IMR-90 (cell line): ENCODE results near the gene TLCD4. TPM values are rescaled to one million over a fixed set of nuclear protein-coding genes. Genes with fewer than 3 reads are reported as not detected.

Source experiments
- ATAC-seq: fragments of 200-7000 bp; cut with Tn5 transposase; 2 replicates; pipeline ENCODE4 v1.9.1; 2020; ENCODE audit warnings: low read depth, mild to moderate bottlenecking, moderate library complexity
- BruUV-seq: library from RNA; stranded (reverse); fragments of 400-500 nt; replicated peaks from 2 replicates; lab custom pipeline; 2021; lab: Mats Ljungman, UMichigan
- CTCF ChIA-PET: fragments of 300-600 bp; formaldehyde crosslinking; extraction: SDS; loops from one replicate; lab custom pipeline; 2021; ENCODE audit warnings: antibody characterized with exemption; lab: Yijun Ruan, JAX
- POLR2A ChIA-PET: fragments of 300-600 bp; sonication (Branson Sonifier 250); formaldehyde crosslinking; loops from one replicate; lab custom pipeline; 2022; ENCODE audit warnings: antibody characterized with exemption; ENCODE audit not compliant: unreplicated experiment; lab: Charles Lee
- DNase-seq: peaks from one replicate; pipeline ENCODE4 v3.0.0; 2013
- H2AFZ ChIP-seq: replicated peaks from 2 replicates; pipeline ENCODE3; 2013; ENCODE audit warnings: low read length, mild to moderate bottlenecking; ENCODE audit not compliant: poor library complexity
- H2AK5ac ChIP-seq: 2 replicates; pipeline ENCODE4 v1.6.1; 2013; ENCODE audit warnings: low read depth, low read length, inconsistent platforms
- H2AK9ac ChIP-seq: replicated peaks from 2 replicates; pipeline ENCODE3; 2013; ENCODE audit warnings: mild to moderate bottlenecking, low read depth, low read length, moderate library complexity; ENCODE audit not compliant: poor library complexity
- H2BK120ac ChIP-seq: 2 replicates; pipeline ENCODE4 v1.6.1; 2013; ENCODE audit warnings: low read depth, low read length, inconsistent platforms
- H2BK15ac ChIP-seq: 3 replicates; pipeline ENCODE4 v1.6.1; 2013; ENCODE audit warnings: low read depth, low read length, inconsistent platforms
- H2BK20ac ChIP-seq: 2 replicates; pipeline ENCODE4 v1.6.1; 2013; ENCODE audit warnings: low read depth, mild to moderate bottlenecking, inconsistent platforms, low read length, moderate library complexity
- H2BK5ac ChIP-seq: 2 replicates; pipeline ENCODE4 v1.6.1; 2013; ENCODE audit warnings: mild to moderate bottlenecking, low read depth, low read length, inconsistent platforms; ENCODE audit not compliant: poor library complexity, severe bottlenecking
- H3K14ac ChIP-seq: replicated peaks from 2 replicates; pipeline ENCODE4 v1.6.1; 2013; ENCODE audit warnings: low read depth, low read length, inconsistent platforms
- H3K18ac ChIP-seq: 2 replicates; pipeline ENCODE4 v1.6.1; 2013; ENCODE audit warnings: low read depth, low read length, control low read depth
- H3K23ac ChIP-seq: 2 replicates; pipeline ENCODE4 v1.6.1; 2013; ENCODE audit warnings: low read depth, low read length, inconsistent platforms
- H3K27ac ChIP-seq: 2 replicates; pipeline ENCODE4 v1.5.1; 2013; ENCODE audit warnings: mild to moderate bottlenecking, control low read depth, low read length; ENCODE audit not compliant: insufficient read depth
- H3K27me3 ChIP-seq: 2 replicates; pipeline ENCODE4 v1.6.1; 2013; ENCODE audit warnings: low read length; ENCODE audit not compliant: control insufficient read depth, insufficient read depth
- H3K36me3 ChIP-seq: 2 replicates; pipeline ENCODE4 v1.6.1; 2013; ENCODE audit warnings: low read length, mixed read lengths; ENCODE audit not compliant: control insufficient read depth, insufficient read depth
- H3K4ac ChIP-seq: 2 replicates; pipeline ENCODE4 v1.6.1; 2013; ENCODE audit warnings: low read depth, low read length, inconsistent platforms
- H3K4me1 ChIP-seq: 2 replicates; pipeline ENCODE4 v1.6.1; 2013; ENCODE audit warnings: low read length, mixed read lengths; ENCODE audit not compliant: control insufficient read depth, insufficient read depth
- H3K4me2 ChIP-seq: 2 replicates; pipeline ENCODE4 v1.6.1; 2013; ENCODE audit warnings: low read depth, mild to moderate bottlenecking, control low read depth, low read length, moderate library complexity
- H3K4me3 ChIP-seq: 2 replicates; pipeline ENCODE4 v1.5.1; 2013; ENCODE audit warnings: low read depth, mild to moderate bottlenecking, control low read depth, low read length, moderate library complexity; ENCODE audit not compliant: insufficient read depth
- H3K56ac ChIP-seq: 2 replicates; pipeline ENCODE4 v1.6.1; 2013; ENCODE audit warnings: low read length, inconsistent platforms; ENCODE audit not compliant: insufficient read depth; ENCODE audit errors: extremely low read depth
- H3K79me1 ChIP-seq, 2 experiments: 2 replicates each; pipeline ENCODE4 v1.6.1; 2013; ENCODE audit warnings: low read length in 2 of 2, inconsistent platforms in 1 of 2, low read depth in 1 of 2
- H3K9ac ChIP-seq: 2 replicates; pipeline ENCODE4 v1.6.1; 2013; ENCODE audit warnings: low read depth, low read length, control low read depth
- H3K9me1 ChIP-seq: 2 replicates; pipeline ENCODE4 v1.6.1; 2013; ENCODE audit warnings: low read length, inconsistent platforms; ENCODE audit not compliant: insufficient read depth
- H3K9me3 ChIP-seq: 2 replicates; pipeline ENCODE4 v1.6.1; 2013; ENCODE audit warnings: low read length; ENCODE audit not compliant: control insufficient read depth, insufficient read depth
- H4K20me1 ChIP-seq: 2 replicates; pipeline ENCODE4 v1.6.1; 2013; ENCODE audit warnings: low read length, inconsistent platforms; ENCODE audit not compliant: insufficient read depth
- H4K5ac ChIP-seq: 2 replicates; pipeline ENCODE4 v1.6.1; 2013; ENCODE audit warnings: mild to moderate bottlenecking, low read depth, low read length, control low read depth
- H4K8ac ChIP-seq, 2 experiments: 2 replicates each; pipeline ENCODE4 v1.6.1; 2013; ENCODE audit warnings: low read depth in 2 of 2, low read length in 2 of 2, control low read depth in 1 of 2, inconsistent platforms in 1 of 2
- H4K91ac ChIP-seq: 2 replicates; pipeline ENCODE4 v1.6.1; 2013; ENCODE audit warnings: low read depth, low read length, inconsistent platforms; ENCODE audit not compliant: insufficient read depth
- CEBPB ChIP-seq: IDR thresholded peaks from 2 replicates; pipeline ENCODE4 v1.6.1; 2012; ENCODE audit warnings: low read depth, low read length, improper control_type of control experiment
- POLR2A ChIP-seq: IDR thresholded peaks from 2 replicates; pipeline ENCODE4 v1.6.1; 2012; ENCODE audit warnings: mild to moderate bottlenecking, low read depth, low read length
- RFX5 ChIP-seq: IDR thresholded peaks from 2 replicates; pipeline ENCODE4 v1.8.0; 2012; ENCODE audit warnings: low read depth, mild to moderate bottlenecking, low read length, moderate library complexity
- WGBS, 2 experiments: methylation state at CpG; one replicate each; pipeline versions ENCODE4 v1.1.5 to v1.1.7; 2013; ENCODE audit warnings: missing lambda C conversion rate in 2 of 2; ENCODE audit not compliant: insufficient read length in 1 of 2; ENCODE audit errors: extremely low coverage in 2 of 2; 5-methylcytosine and 5-hydroxymethylcytosine counted together
- dilution Hi-C: fragments of 300-500 bp; cut with HindIII; formaldehyde crosslinking; loops from one replicate; pipeline ENCODE4 v1.14.3; 2018; ENCODE audit warnings: low sequenced_read_pairs; ENCODE audit not compliant: unreplicated experiment
- in situ Hi-C: fragments of 300-500 bp; cut with MboI; formaldehyde crosslinking; loops from 3 replicates; pipeline ENCODE4 v1.14.3; 2019; ENCODE audit warnings: low sequenced_read_pairs, inconsistent platforms, mixed read lengths
- intact Hi-C: fragments of 100-400 bp; cut with micrococcal nuclease; formaldehyde crosslinking; loops from 2 replicates; pipeline ENCODE4 v1.10.0; 2022
- polyA plus RNA-seq, 3 experiments: library from polyadenylated mRNA; depleted of rRNA; stranded (reverse); fragments of >200 nt; gene quantifications; 2 replicates each; pipeline ENCODE4 v1.2.3, GENCODE V29; 2012; ENCODE audit warnings: low replicate concordance in 1 of 3
- total RNA-seq: library from RNA; depleted of rRNA; stranded (reverse); fragments of >200 nt; gene quantifications from 2 replicates; pipeline ENCODE4 v1.2.3, GENCODE V29; 2012

The TLCD4 gene
- total and polyA plus RNA-seq, 2 of the 4 experiments (the other 2 are of a cell fraction), result 0.22 to 0.36 TPM

- WGBS, 2 experiments, result no CpG with 5 or more reads among the region's 2 CpGs
- in situ Hi-C loops, result no loop called here
- Histone ChIP-seq H4K8ac (peak overlapping the region in 1 of 2 experiments; percentile 56; a peak in 1 of 4 replicates), H4K20me1 (no peaks in the 10 kb centered on the region), H2AK5ac (no peak overlapping the region), H3K9me3 (no peaks in the 10 kb centered on the region), H3K9ac (no peak overlapping the region), H3K4ac (peak overlapping the region; percentile 64; the same call in 1 of the 2 replicates), H3K18ac (peak overlapping the region; percentile 47), H3K4me2 (peak overlapping the region; percentile 52; the same call in 1 of the 2 replicates), H2AK9ac (no peak overlapping the region), H3K9me1 (no peaks in the 10 kb centered on the region), H3K23ac (peak overlapping the region; percentile 23; the same call in 1 of the 2 replicates), H3K56ac (no peak overlapping the region), H2BK120ac (peak overlapping the region; percentile 82), H2BK20ac (peak overlapping the region; percentile 75), H4K91ac (no peak overlapping the region), H2AFZ (no peak overlapping the region), H2BK5ac (no peak overlapping the region), H4K5ac (no peak overlapping the region; the same call in 1 of the 2 replicates), H3K4me3 (no peak overlapping the region), H3K36me3 (no peaks in the 10 kb centered on the region), H3K4me1 (peaks cover 2% of the 10 kb centered on the region; the same call in 1 of the 2 replicates), H3K27ac (peak overlapping the region; percentile 54; the same call in 1 of the 2 replicates), H3K14ac (peak overlapping the region; percentile 60; the same call in 1 of the 2 replicates), H2BK15ac (no peak overlapping the region; the same call in 2 of the 3 replicates), H3K27me3 (no peaks in the 10 kb centered on the region), H3K79me1 (no peaks in the 10 kb centered on the region)
- ATAC-seq (peak; percentile 85), DNase-seq (peak; percentile 84)
- ChIA-PET POLR2A (no interaction called here), CTCF (no interaction called here)
- intact Hi-C loops, result no loop called here
- no TSS peak for BruUV-seq
- TF ChIP-seq POLR2A, result no peak
- peak; percentile 45 for TF ChIP-seq CEBPB
- TF ChIP-seq RFX5, result no peak
- dilution Hi-C loops, result no loop called here
These were observed 21.3 kb upstream of the TLCD4 start for GRCh38 chr1:95095833-95096217.
